ENCODE measurements around the gene AMZ1.
"Not testable (repeated sequence)": the region's sequence is repeated elsewhere in the genome, so short reads cannot be mapped to it uniquely, and the experiment has no call there.

AMZ1 gene

DNA sequence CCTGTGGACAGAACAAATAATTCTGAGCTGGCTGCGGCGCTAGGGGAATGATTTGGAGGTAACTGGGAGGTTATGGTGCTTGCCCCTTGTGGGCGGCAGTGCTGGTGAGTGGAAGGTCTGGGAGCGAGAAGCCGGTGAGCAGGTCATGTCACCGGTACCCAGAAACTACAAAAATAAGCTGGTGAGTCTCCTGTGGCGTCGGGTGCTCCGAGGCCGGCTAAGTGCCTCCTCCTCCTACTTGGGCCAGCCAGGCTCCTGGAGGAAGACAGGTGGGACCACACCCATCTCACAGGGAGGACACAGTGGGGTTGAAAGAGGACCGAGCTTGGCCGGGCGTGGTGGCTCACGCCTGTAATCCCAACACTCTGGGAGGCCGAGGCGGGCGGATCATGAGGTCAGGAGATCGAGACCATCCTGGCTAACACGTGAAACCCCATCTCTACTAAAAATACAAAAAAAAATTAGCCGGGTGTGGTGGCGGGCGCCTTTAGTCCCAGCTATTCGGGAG lies 4.0 kb downstream of the AMZ1 start:
- not testable (repeated sequence) for DNase-seq (ENCODE audit: low read depth)

DNA sequence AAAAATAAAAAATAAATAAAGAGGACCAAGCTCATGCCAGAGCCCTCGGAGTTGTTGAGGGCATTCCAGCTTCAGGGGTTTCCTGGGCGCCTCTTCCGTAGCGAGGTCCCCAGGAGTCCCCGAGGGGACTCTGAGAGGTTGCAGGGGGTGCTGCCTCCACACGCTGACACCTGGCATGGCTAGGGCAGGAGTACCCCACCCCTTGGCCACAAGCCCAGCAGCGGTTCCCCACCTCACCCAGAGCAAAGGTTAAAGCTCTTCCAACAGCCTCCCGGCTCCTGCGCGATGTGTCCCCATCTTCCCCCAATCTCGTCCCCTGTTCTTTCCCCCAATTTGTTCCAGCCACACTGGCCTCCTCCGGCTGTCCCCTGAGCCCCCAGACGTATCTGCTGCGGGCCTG lies 4.5 kb downstream of the AMZ1 start:
- DNase-seq (ENCODE audit: low read depth): no peak

DNA sequence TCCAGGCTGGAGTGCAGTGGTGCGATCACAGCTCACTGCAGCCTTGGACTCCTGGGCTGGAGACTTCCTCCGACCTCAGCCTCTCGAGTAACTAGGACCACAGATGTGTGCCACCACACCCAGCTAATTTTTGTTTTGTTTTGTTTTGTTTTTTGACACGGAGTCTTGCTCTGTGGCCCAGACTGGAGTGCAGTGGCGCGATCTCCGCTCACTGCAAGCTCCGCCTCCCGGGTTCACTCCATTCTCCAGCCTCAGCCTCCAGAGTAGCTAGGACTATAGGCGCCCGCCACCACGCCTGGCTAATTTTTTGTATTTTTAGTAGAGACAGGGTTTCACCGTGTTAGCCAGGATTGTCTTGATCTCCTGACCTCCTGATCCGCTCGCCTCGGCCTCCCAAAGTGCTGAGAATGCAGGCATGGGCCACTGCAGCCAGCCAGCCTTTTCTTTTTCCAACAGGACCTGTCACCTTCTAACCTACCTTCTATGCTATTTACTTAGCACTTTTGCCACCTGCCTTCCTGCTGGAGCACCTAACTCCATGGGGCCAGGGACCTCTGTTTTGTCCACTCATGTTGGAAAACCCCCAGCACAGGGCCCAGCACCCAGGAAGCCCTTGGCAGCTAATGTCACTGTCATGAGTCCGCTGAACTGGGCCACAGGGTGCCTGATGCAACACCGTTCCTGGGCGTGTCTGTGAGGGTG lies 5.6 kb downstream of the AMZ1 start:
- not testable (repeated sequence) for DNase-seq (ENCODE audit: low read depth)

DNA sequence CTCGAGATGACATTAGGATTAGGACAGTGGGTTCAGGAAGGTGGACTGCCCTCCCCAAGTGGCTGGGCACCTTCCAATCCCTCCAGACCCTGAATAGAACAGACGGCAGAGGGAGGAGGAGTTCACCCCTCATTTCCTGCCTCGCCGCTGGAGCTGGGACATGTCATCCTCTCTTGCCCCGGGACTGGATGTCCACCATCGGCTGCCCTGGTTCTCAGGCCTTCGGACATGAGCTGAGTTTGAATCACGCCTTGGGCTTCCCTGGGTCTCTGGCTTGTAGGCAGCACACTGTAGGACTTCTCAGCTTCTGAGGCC lies 6.1 kb downstream of the AMZ1 start:
- DNase-seq (ENCODE audit: low read depth): not testable (repeated sequence)

DNA sequence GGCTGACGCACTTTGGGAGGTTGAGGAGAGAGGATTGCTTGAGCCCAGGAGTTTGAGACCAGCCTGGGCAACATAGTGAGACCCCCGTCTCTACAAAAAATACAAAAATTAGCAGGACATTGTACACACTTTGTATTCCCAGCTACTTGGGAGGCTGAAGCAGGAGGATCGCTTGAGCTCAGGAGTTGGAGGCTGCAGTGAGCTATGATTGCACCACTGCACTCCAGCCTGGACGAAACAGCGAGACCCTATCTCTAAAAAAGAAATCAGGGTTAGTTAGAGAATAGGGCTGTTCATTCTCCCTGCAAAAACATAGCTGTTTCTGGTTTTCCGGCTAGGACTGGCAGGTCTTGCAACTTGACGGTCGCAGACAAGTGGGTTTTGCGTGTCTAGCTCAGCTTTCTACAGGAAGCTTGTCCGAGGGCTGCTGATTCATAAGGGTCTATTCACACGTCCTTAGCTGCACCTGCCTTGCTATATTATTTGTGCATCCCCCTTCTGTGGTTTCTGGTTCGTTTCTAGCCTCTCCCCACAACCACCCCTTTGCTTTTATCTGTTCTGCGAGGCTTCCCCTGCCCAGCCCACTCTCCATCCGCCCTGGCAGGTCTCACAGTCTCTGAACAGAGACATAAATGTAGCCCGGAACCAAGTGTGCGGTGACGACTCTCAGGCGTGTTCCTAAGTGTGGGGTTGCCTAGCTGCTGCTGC lies 10.7 kb downstream of the AMZ1 start:
- no peak for DNase-seq (ENCODE audit: low read depth)

DNA sequence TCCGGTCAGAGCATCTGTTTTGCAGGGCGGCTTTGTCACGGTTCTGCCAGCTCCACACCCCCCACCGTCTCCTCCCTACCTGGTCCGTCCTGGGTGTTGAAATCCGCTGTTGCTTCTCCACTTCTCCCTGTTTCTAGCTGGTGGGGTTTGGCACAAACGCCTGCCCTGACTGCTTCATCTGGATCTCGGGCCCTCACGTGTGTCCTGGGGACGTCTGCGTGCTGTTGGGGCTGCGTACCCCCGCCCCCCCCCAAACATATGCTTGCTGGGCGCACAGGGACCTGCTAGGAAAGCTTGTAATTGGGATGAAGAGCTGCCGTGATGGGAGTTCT lies 11.3 kb downstream of the AMZ1 start:
- DNase-seq (ENCODE audit: low read depth): no peak

DNA sequence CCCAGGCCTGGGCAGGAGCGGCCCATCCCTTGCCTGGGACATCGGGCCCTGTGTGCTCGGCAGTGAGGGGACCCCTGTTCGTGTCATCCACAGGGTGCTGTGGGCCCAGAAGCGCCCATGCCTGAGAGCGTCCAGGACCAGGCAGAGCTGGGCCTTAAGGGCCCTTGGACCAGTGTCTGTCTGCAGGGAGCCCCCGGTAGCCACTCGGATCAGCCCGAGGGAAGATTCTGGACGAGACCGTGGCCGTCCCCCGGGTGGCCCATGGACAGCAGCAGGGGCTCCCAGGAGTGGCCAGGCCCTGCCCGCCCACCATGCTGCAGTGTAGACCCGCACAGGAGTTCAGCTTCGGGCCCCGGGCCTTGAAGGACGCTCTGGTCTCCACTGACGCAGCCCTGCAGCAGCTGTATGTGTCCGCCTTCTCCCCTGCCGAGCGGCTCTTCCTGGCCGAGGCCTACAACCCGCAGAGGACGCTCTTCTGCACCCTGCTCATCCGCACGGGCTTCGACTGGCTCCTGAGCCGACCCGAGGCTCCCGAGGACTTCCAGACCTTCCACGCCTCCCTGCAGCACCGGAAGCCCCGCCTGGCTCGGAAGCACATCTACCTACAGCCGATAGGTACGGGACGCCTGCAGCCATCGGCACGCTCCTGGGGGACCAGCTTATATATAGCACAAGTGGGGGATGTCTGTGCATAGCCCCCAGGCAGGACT lies 12.3 kb downstream of the AMZ1 start:
- DNase-seq (ENCODE audit: low read depth): no peak

DNA sequence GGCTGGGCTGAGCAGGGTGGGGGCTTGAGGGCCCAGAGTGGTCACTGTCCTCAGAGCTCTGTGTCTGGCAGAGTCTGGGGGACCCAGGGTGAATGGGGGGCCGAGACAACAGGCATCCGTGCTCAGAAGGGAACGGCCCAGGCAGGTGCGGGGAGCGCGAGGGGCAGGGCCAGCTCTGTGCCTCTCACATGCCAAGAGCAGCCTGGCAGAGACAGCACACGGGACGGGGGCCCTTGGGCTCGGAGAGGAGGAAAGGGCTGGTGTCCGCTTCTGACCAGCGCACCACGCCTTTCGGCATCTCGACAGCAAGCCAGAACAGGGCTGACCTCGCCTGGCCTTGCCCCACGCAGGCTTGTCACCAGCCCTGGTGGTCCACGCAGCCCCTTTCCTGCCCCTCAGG lies 13.4 kb downstream of the AMZ1 start:
- no peak for DNase-seq (ENCODE audit: low read depth)

DNA sequence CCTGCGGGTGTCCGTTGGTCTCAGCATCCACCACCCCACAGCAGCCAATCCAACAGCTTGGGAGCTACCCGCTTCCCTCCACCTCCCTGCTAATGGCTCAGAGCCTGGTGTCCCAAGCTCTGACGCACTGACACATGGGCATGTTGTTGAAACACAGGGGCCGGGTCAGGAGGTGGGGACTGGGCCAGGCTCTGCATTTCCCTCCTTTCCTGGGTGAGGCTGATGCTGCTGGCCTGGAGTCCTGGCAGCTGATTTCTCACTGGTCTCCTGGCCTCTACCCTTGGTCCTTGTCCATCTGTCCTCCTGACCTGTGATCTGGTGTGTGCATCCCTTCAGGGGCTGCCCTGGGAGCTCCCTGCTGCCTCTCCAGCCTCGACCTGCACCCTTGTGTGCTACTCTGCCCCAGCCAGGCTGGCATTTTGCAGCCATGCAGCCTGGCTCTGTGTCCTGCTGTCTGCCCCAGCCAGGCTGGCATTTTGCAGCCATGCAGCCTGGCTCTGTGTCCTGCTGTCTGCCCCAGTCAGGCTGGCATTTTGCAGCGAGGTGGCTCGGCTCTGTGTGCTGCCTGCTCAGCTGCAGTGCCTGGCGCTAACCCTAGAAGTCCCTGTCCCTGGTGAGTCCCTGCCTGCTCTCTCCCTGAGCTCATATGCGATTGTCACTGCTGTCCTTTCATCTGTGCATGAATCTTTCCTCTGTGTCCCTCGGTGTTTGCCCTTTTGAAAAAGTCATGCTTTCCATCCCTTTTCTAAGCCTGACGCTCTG lies 14.0 kb downstream of the AMZ1 start:
- DNase-seq (ENCODE audit: low read depth): no peak

DNA sequence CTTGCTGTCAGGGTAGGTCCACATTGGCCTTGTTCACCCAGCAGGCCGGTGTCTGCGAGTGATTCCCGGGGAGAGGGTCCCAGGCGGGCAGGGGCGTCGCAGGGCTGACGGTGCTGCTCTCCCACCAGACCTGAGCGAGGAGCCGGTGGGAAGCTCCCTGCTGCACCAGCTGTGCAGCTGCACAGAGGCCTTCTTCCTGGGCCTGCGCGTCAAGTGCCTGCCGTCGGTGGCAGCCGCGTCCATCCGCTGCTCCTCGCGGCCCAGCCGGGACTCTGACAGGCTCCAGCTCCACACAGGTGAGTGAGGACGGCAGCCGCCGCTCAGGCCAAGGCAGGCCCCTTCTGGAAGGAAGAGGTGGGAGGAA lies 14.6 kb downstream of the AMZ1 start:
- DNase-seq (ENCODE audit: low read depth): no peak

DNA sequence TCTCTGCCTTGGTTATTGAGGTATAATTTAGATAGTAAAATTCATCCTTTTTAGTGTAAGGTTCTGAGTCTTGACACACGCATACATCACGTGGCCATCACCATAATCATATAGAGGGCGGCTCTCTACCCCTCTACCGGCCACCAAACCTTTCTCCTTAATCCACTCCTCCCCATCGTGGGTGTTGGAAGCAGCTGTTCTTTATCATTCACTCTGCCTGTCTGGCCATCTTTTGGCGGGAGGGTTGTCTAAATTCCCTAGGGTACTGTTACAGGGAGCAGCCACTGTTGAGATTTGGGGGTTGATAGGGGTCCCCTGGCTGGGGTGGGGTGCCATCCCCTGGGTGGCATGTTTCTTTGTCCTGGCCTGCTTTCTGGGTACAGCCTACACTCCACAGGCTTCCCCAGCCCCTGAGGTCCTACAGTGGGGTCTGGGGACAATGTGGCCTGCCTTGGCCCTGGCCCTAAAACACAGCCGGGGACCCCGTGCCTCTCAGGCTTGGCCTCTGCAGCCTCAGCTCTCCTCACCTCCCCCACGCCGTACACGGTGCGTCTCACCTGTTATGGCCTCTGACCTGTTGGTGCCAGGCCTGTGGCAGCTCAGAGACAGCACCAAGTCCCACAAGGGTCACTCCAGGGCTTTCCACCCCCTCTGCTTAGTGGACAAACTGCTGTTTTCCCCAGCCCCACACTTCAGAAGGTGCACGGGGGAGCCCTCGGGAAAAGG lies 17.5 kb downstream of the AMZ1 start:
- DNase-seq (ENCODE audit: low read depth): no peak

DNA sequence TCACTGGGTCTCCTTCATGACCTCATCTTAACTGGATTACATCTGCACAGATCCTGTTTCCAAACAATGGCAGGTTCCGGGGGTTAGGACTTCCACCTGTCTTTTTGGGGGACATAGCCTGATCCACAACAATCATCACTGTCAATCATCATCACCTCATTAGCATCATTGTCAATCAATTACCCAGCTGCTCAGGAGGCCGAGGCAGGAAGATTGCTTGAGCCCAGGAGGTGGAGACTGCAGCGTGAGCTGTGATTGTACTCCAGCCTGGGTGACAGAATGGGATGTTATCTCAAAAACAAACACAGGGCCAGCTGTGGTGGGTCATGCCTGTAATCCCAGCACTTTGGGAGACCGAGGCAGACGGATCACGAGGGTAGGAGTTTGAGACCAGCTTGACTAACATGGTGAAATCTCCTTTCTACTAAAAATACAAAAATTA lies 18.7 kb downstream of the AMZ1 start:
- no peak for DNase-seq (ENCODE audit: low read depth)

DNA sequence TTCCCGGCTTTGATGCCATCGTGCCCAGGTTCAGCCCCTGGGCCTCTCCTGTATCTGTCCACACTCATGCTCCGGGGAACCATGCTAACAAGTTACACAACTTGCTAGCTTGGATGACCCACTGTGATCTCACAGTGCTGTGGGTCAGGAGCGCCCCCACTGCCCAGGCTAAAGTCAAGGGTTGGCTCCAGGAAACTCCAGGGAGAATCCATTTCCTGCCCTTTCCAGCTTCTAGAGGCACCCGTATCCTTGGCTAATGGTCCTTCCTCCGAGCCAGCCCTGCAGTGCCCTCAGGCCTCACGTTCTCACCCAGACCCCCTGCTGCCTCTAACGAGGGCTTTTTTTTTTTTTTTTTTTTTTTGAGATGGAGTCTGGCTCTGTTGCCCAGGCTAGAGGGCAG lies 19.5 kb downstream of the AMZ1 start:
- DNase-seq (ENCODE audit: low read depth): no peak

DNA sequence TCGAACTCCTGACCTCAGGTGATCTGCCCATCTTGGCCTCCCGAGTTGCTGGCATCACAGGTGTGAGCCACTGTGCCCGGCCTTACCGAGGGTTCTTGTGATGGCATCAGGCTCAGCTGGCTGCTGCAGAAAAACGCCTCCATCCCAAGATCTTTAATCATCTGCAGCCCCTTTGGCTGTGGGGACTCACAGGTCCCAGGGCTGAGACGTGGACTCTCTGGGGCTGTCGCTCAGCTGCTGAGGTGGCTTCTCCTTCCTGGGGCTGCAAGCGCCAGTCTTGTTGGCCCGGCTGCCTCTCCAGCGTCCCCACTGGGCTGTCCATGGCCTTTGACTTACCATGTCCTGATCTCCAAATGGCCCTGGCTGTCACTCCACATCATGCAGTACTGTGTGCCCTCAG lies 20.0 kb downstream of the AMZ1 start:
- DNase-seq (ENCODE audit: low read depth): no peak

DNA sequence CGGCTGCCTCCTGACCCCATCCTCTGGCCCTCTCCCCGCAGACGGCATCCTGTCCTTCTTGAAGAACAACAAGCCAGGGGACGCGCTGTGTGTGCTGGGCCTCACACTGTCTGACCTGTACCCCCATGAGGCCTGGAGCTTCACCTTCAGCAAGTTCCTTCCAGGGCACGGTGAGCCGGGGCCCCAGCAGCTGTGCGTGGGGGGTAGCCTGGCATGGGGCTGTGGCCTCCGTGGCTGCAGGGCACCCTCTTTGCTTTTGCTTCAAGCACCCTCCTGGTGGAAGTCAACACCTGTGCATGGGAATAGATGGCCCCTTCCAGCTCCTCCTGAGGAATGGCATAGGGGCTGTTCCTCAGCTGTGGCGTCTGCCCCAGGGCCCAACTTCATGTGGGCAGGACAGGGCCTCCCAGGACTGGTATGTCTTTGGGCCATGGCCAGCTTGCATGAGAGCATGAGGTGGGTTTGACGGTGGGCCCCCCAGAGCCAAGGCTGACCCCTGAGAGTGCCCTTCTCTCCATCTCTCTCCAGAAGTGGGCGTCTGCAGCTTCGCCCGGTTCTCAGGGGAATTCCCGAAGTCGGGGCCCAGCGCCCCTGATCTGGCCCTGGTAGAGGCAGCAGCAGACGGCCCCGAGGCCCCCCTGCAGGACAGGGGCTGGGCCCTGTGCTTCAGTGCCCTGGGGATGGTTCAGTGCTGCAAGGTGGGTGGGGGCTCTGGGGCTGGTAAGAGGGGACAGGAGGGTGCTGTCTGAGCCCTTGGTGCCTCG lies 20.7 kb downstream of the AMZ1 start:
- DNase-seq (ENCODE audit: low read depth): no peak

DNA sequence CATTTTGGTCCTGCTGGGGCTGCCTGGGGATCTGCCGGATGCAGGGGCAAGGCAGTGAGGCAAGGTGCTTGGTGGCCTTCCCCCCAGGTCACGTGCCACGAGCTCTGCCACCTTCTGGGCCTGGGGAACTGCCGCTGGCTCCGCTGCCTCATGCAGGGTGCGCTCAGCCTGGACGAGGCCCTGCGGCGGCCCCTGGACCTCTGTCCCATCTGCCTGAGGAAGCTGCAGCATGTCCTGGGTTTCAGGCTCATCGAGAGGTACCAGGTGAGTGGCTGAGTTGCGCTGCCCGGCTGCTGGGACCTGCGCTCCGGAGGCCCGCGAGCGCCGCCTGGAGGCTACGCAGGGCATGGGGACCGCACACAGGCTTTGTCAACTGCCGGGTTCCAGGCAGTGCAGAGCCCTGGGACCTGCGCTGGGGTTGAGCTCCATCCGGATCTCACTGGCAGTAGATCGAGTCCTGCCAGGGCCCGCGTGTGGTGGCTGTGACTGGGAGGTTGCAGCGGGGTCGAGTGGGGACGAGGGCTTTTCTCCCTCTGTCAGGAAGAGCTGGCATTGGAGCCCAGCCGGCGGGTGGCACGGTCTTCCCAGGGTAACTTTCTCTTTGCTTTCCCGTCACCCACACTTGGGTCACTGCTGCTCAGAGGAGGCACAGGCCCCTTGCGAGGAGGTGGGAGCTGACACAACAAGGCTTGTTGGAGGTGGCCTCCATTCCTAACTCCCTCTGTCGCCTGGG lies 21.7 kb downstream of the AMZ1 start:
- DNase-seq (ENCODE audit: low read depth): no peak

DNA sequence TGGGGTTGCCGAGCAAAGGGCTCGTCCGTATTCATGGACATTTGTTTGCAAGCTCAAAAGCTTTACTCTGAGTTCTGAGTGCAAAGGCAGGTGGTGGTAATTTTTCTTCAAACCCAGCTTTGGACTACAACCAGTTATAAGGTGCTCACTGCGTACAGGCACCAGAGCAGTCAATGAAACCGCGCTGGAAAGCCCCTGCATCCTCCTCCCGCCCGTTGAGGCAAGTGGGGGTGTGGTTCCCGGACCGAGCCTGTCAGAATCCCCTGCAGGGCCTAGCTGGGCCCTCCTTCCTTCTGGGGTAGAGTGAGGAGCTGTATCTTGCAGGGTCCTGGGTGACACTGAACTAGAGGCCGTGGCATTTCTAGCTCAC lies 22.3 kb downstream of the AMZ1 start:
- no peak for DNase-seq (ENCODE audit: low read depth)

DNA sequence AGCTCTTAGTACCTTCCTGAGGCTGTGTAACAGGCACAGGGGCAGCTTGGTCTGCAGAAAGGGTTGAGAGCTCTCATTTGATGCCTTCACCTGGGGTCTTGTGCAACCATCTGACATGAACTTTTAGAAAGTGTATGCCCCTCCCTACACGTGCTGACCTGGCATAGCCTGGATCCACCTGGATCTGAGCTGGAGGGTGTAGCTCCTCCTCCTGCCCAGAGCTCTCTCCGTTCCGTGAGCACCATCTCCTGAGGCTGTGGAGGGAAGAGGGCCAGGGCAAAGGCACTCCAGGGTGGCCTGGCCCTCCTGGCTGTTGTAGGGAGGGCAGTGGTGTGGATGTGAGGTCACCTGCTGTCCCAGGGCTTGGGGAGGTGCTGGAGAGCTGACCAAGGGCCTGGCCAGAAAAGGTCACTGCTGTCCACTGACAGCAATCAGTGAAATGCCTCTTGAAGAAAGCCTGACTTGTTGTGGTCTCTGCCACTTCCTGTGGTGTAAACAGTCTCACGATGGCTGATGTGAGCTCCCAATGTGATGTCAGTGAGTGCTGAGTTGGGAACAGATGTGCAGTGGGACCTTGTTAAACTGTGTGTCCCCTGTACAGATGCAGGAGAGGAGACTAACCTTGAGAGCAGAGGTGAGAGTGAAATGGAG lies 23.0 kb downstream of the AMZ1 start:
- no peak for DNase-seq (ENCODE audit: low read depth)

DNA sequence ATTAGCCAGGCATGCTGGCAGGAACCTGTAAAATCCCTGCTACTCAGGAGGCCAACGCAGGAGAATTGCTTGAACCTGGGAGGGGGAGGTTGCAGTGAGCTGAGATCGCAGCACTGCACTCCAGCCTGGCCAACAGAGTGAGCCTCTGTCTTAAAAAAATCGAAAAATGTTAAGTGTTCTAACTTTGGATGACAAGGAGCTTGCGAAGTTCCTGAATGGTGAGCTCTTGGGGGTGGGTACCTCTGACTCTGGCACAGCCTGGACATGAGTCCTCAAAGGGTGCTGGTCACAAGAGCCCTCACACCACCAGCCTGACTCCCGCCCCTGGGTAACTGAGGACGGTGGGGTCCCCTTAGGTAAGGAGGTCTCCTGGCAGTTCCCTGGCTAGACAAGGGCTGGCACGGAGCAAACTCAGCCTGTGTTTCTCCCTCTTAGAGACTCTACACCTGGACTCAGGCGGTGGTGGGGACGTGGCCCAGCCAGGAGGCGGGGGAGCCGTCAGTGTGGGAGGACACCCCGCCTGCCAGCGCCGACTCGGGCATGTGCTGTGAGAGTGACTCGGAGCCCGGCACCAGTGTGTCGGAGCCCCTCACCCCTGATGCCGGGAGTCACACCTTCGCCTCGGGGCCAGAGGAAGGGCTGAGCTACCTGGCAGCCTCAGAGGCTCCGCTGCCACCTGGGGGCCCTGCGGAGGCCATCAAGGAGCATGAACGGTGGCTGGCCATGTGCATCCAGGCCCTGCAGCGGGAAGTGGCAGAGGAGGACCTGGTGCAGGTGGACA lies 24.1 kb downstream of the AMZ1 start:
- no peak for DNase-seq (ENCODE audit: low read depth)

Data from HS-27A (cell line).